B cell (primary cell): Measurements from ENCODE around the gene PRKAG2. TPM values are rescaled to one million over a fixed set of nuclear protein-coding genes. Genes with fewer than 3 reads are reported as not detected.

Experiments used
- ATAC-seq: fragments of 200-7000 bp; cut with Tn5 transposase; one replicate; pipeline ENCODE4 v1.10.0; 2021; ENCODE audit warnings: low read depth, mild to moderate bottlenecking, moderate number of reproducible peaks, moderate library complexity
- CTCF ChIA-PET: fragments of 350-600 bp; sonication (Branson Sonifier 250); formaldehyde crosslinking; loops from one replicate; lab custom pipeline; 2021; ENCODE audit warnings: antibody characterized with exemption, inconsistent platforms; lab: Charles Lee
- POLR2A ChIA-PET: fragments of 350-600 bp; sonication (Branson Sonifier 250); formaldehyde crosslinking; loops from one replicate; lab custom pipeline; 2021; ENCODE audit warnings: antibody characterized with exemption; lab: Charles Lee
- DNase-seq: peaks from one replicate; pipeline ENCODE4 v3.0.0; 2013
- H2AFZ ChIP-seq: 2 replicates; pipeline ENCODE4 v1.6.1; 2012; ENCODE audit warnings: mild to moderate bottlenecking, low read depth, low read length; ENCODE audit not compliant: insufficient read depth, poor library complexity, severe bottlenecking
- H3K27ac ChIP-seq, 2 donors: 1 replicate in 1 of 2; 2 replicates in 1 of 2; pipeline ENCODE4 v1.5.1; 2012 to 2013; ENCODE audit warnings: low read length in 2 of 2, mild to moderate bottlenecking in 2 of 2, moderate library complexity in 1 of 2
- H3K27me3 ChIP-seq, 4 experiments: fragments of 200-600 bp in 1 of 4; sonication (generic) in 1 of 4; replicated peaks in 1 of 4; 1 replicate in 2 of 4; 2 replicates in 2 of 4; pipeline versions ENCODE4 v1.6.1 to v1.7.0; 2013 to 2016; ENCODE audit warnings: low read length in 3 of 4, mild to moderate bottlenecking in 2 of 4, mixed read lengths in 1 of 4, moderate library complexity in 1 of 4; ENCODE audit not compliant: insufficient read depth in 4 of 4, control insufficient read depth in 3 of 4; ENCODE audit errors: control extremely low read depth in 1 of 4
- H3K36me3 ChIP-seq, 2 experiments: replicated peaks in 1 of 2; 1 replicate in 1 of 2; 2 replicates in 1 of 2; pipeline versions ENCODE4 v1.6.1 to v1.7.1; 2013; ENCODE audit warnings: low read length in 1 of 2; ENCODE audit not compliant: insufficient read depth in 2 of 2, control insufficient read depth in 1 of 2; ENCODE audit errors: control extremely low read depth in 1 of 2, extremely low read depth in 1 of 2
- H3K4me1 ChIP-seq, 2 donors: fragments of 200-600 bp in 1 of 2; sonication (generic) in 1 of 2; 1 replicate in 1 of 2; 2 replicates in 1 of 2; pipeline versions ENCODE4 v1.5.1 to v1.6.1; 2013 to 2017; ENCODE audit warnings: low read length in 2 of 2; ENCODE audit not compliant: control insufficient read depth in 2 of 2, insufficient read depth in 2 of 2
- H3K4me2 ChIP-seq: replicated peaks from 2 replicates; pipeline ENCODE3; 2012; ENCODE audit warnings: mild to moderate bottlenecking, low read depth, low read length; ENCODE audit not compliant: poor library complexity, severe bottlenecking
- H3K4me3 ChIP-seq, 5 experiments: fragments of 200-600 bp in 1 of 5; sonication (generic) in 1 of 5; 1 replicate in 3 of 5; 2 replicates in 2 of 5; pipeline versions ENCODE4 v1.5.1 to v1.7.0; 2011 to 2016; ENCODE audit warnings: low read length in 4 of 5, mild to moderate bottlenecking in 4 of 5, low read depth in 2 of 5, control low read depth in 1 of 5, moderate library complexity in 1 of 5; ENCODE audit not compliant: insufficient read depth in 1 of 5; ENCODE audit errors: control extremely low read depth in 1 of 5, extremely low read depth in 1 of 5
- H3K79me2 ChIP-seq: fragments of 200-600 bp; sonication (generic); one replicate; pipeline ENCODE4 v1.6.0; 2016; ENCODE audit warnings: low read length; ENCODE audit not compliant: control insufficient read depth, insufficient read depth
- H3K9ac ChIP-seq: fragments of 200-600 bp; sonication (generic); 2 replicates; pipeline ENCODE4 v1.6.1; 2017; ENCODE audit warnings: mild to moderate bottlenecking, low read length, moderate library complexity
- H3K9me3 ChIP-seq, 3 donors: one replicate each; pipeline versions ENCODE4 v1.6.1 to v1.7.1; 2013; ENCODE audit warnings: low read length in 2 of 3; ENCODE audit not compliant: control insufficient read depth in 2 of 3, insufficient read depth in 1 of 3; ENCODE audit errors: control extremely low read depth in 1 of 3
- H4K20me1 ChIP-seq: 2 replicates; pipeline ENCODE4 v1.6.0; 2012; ENCODE audit warnings: mild to moderate bottlenecking, low read length; ENCODE audit not compliant: insufficient read depth, control insufficient read depth, poor library complexity, severe bottlenecking
- H3K27ac Mint-ChIP-seq: one replicate; pipeline ENCODE4 v1.8.0; 2021; ENCODE audit warnings: mixed read lengths
- H3K27me3 Mint-ChIP-seq: one replicate; pipeline ENCODE4 v1.8.0; 2021; ENCODE audit warnings: mixed read lengths
- H3K4me1 Mint-ChIP-seq: one replicate; pipeline ENCODE4 v1.8.0; 2021; ENCODE audit warnings: mixed read lengths
- H3K4me3 Mint-ChIP-seq: one replicate; pipeline ENCODE4 v1.8.0; 2021; ENCODE audit warnings: mixed read lengths
- H3K9me3 Mint-ChIP-seq: one replicate; pipeline ENCODE4 v1.8.0; 2022; ENCODE audit warnings: mixed read lengths; ENCODE audit not compliant: insufficient read depth
- CTCF ChIP-seq: fragments of 200-600 bp; IDR thresholded peaks from one replicate; pipeline ENCODE4 v1.8.0; 2022; ENCODE audit warnings: antibody characterized with exemption, mild to moderate bottlenecking
- EZH2 ChIP-seq: IDR thresholded peaks from 2 replicates; pipeline ENCODE4 v1.6.1; 2012; ENCODE audit warnings: borderline replicate concordance, low read depth, mild to moderate bottlenecking, moderate library complexity, low read length; ENCODE audit not compliant: insufficient read depth, poor library complexity, severe bottlenecking
- WGBS: methylation state at CpG from one replicate; pipeline ENCODE4 v1.1.5; 2013; ENCODE audit warnings: missing lambda C conversion rate; ENCODE audit not compliant: insufficient coverage; 5-methylcytosine and 5-hydroxymethylcytosine counted together
- intact Hi-C: fragments of 100-400 bp; cut with micrococcal nuclease; formaldehyde crosslinking; loops from one replicate; pipeline ENCODE4 v1.10.0; 2022
- polyA plus RNA-seq: library from polyadenylated mRNA; depleted of rRNA; stranded (reverse); fragments of >200 nt; gene quantifications from 2 replicates; pipeline ENCODE4 v1.2.3, GENCODE V29; 2012
- total RNA-seq, 2 donors: library from RNA; stranded (reverse); fragments of 120-200 nt in 1 of 2; gene quantifications; 1 replicate in 1 of 2; 2 replicates in 1 of 2; pipeline versions ENCODE4 v1.2.3 to v1.2.4, GENCODE V29; 2013 to 2022

Gene PRKAG2
- total and polyA plus RNA-seq, 2 donors (not counting 1 experiment from before 2014, with no cell fraction given) = 22.1 to 56.3 TPM

GRCh38 chr7:151755131-151755801 is 121.6 kb downstream of the PRKAG2 start:
- TF ChIP-seq EZH2 (no peak), CTCF (no peak)
- intact Hi-C loops = loop anchor here (5.0 kb wide), 1 partner anchor 308 kb away; no protein-coding TSS in a partner anchor
- peaks cover 2% of the 10 kb centered on the region in 2 experiments for H3K36me3 ChIP-seq
- H3K4me2 ChIP-seq = no peak overlapping the region
- no peaks in the 10 kb centered on the region for H3K27me3 ChIP-seq
- no peak overlapping the region for H3K9ac ChIP-seq
- POLR2A ChIA-PET = no interaction called here
- no peak overlapping the region for H2AFZ ChIP-seq
- 72% methylated on average over 9 of the region's 11 CpGs for WGBS
- Mint-ChIP-seq H3K4me1 (peaks cover 13% of the 10 kb centered on the region), H3K9me3 (no peaks in the 10 kb centered on the region), H3K27ac (no peak overlapping the region), H3K4me3 (no peak overlapping the region), H3K27me3 (no peaks in the 10 kb centered on the region)
- no peak for DNase-seq
- CTCF ChIA-PET = no interaction called here
- H4K20me1 ChIP-seq = peaks cover 34% of the 10 kb centered on the region
- peaks cover 9% of the 10 kb centered on the region for H3K79me2 ChIP-seq
- peaks cover 0 to 7% of the 10 kb centered on the region in 2 donors for H3K4me1 ChIP-seq
- H3K27ac ChIP-seq = no peak overlapping the region
- H3K9me3 ChIP-seq = peaks cover 0 to 4% (median 0%) of the 10 kb centered on the region in 3 donors
- no peak for ATAC-seq
- no peak overlapping the region for H3K4me3 ChIP-seq

- ATAC-seq (no peak), DNase-seq (no peak)
- no peak for TF ChIP-seq CTCF
- TF ChIP-seq EZH2 = no peak
- intact Hi-C loops = loop anchor here (5.0 kb wide), 1 partner anchor 307 kb away; no protein-coding TSS in a partner anchor
- Mint-ChIP-seq H3K27ac (no peak overlapping the region), H3K4me1 (peaks cover 13% of the 10 kb centered on the region), H3K27me3 (no peaks in the 10 kb centered on the region), H3K4me3 (no peak overlapping the region), H3K9me3 (no peaks in the 10 kb centered on the region)
- 99% methylated on average over 9 of the region's 17 CpGs for WGBS
- H3K4me3 ChIP-seq = no peak overlapping the region
- no peak overlapping the region for H3K27ac ChIP-seq
- peaks cover 37% of the 10 kb centered on the region for H4K20me1 ChIP-seq
- H2AFZ ChIP-seq = no peak overlapping the region
- ChIA-PET CTCF (interaction anchor here (1.1 kb wide), 1 partner anchor 129 kb away, joined by 3 read pairs; no protein-coding TSS in a partner anchor), POLR2A (no interaction called here)
- H3K36me3 ChIP-seq = peaks cover 2% of the 10 kb centered on the region in 2 experiments
- H3K27me3 ChIP-seq = no peaks in the 10 kb centered on the region
- H3K4me1 ChIP-seq = peaks cover 0 to 7% of the 10 kb centered on the region in 2 donors
- peaks cover 12% of the 10 kb centered on the region for H3K79me2 ChIP-seq
- H3K9ac ChIP-seq = no peak overlapping the region
- no peak overlapping the region for H3K4me2 ChIP-seq
- peaks cover 0 to 4% (median 0%) of the 10 kb centered on the region in 3 donors for H3K9me3 ChIP-seq
These were observed 122.2 kb downstream of the PRKAG2 start for GRCh38 chr7:151754688-151755130.
